Activated CD8-positive, alpha-beta memory T cell treated with anti-CD3 and anti-CD28 coated beads, Interleukin-2, amount 50 U/mL, for 48 hours (primary cell): Measurements from ENCODE around the gene N4BP2.
"Not testable (repeated sequence)": the region's sequence is repeated elsewhere in the genome, so short reads cannot be mapped to it uniquely, and the experiment has no call there.

ENCODE experiments used
- DNase-seq: peaks from one replicate; pipeline ENCODE4 v3.0.0-alpha.2; 2020

Gene N4BP2

DNA sequence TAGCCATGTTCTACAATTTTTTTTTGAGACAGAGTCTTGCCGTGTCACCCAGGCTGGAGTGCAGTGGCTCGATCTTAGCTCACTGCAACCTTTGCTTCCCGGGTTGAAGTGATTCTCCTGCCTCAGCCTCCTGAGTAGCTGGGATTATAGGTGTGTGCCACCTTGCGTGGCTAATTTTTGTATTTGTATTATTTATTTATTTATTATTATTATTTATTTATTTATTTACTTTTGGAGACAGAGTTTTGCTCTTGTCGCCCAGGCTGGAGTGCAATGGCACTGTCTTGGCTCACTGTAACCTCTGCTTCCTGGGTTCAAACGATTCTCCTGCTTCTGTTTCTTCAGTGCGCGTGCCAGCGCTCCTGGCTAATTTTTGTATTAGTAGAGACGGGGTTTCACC lies 36.8 kb downstream of the N4BP2 start:
- not testable (repeated sequence) for DNase-seq

DNA sequence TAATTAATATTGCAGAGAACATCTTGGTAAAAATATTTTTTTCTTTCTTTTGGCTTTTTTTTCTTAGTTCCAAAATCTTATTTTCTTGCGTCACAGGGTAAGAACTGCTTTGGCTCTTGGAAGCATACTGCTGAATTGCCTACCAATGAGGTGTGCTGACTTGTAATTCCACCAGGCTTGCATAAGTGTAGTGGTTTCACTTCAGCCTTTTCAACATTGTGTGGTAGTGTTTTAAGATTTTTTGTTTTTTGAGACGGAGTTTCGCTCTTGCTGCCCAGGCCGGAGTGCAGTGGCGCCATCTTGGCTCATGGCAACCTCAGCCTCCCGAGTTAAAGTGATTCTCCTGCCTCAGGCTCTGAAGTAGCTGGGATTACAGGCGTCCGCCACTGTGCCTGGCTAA lies 42.4 kb downstream of the N4BP2 start:
- DNase-seq, result no peak

DNA sequence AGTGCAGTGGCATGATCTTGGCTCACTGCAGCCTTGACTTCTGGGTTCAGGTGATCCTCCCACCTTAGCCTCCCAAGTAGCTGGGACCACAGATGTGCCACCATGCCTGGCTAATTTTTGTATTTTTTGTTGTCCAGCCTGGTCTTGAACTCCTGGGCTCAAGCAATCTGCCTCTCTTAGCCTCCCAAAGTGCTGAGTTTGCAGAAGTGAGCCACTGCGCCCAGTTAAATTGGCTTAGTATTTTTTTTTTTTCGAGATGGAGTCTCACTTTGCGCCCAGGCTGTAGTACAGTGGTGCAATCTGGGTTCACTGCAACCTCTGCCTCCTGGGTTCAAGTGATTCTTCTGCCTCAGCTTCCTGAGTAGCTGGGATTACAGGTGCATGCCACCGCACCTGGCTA lies 50.5 kb downstream of the N4BP2 start:
- not testable (repeated sequence) for DNase-seq

DNA sequence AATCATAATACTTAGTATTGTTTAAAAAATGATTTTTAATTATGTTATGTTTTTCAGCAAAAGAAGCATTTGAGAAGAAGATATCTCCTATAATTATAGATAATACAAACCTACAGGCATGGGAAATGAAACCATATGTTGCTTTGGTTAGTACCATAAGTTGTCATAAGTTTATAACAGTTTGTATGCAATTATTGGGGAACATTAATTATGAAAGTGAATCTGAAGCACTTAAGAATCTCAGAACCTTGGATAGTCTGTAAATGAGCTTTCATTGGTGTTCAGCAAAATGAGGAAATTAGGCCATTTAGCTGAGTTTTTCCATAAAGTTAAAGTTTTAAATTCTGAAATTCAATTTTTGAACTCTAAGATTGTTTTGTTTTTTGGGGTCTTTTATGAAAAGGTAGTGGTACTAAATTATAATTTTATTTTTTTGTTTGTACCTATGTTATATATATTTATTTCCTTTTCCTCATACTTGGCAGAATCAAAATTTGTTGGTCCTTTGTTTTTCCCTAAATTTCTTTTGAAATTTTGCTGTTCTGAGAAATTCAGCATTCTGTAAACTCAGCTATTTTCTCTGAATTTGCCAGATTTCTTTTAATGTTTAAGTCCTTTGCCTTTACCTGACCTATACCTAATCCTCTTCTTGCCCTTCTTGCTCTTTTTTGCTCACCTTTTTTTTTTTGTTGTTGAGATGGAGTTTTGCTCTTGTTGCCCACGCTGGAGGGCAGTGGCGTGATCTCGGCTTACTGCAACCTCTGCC lies 55.6 kb downstream of the N4BP2 start:
- DNase-seq, result no peak

DNA sequence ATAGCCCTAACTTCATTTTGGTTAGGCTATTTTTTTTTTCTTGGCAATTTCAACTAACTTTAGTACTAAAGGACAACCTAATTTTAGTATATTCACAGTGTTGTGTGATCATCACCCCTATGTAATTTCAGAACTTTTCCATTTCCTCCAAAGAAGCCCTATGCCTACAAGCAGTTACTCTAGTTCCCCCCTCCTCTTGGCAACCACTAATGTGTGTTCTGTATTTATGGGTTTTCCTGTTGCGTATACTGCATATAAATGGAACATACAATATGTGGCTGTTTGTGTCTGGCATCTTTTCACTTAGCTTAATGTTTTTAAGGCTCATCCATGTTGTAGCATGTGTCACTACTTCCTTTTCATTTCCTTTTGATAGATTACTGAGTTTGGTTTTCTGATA lies 57.6 kb downstream of the N4BP2 start:
- DNase-seq, result no peak

DNA sequence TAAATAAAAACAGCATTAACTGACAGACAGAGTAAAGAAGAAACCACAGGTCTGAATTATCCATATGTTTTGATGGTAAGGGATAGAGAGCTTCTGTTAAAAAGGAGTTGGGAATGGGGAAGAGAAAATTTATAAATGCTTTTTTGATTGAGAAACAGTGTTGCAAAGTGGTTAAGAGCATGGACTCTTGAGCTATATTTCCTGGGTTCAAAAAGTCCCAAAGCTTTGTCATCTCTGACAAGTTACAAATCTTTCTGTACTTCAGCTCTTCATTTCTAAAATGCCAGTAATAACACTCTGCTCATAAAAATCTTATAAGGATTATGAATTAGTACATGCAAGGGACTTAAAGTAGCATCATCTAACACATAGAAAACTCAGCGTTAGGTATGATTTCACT lies 62.2 kb downstream of the N4BP2 start:
- DNase-seq, result no peak

DNA sequence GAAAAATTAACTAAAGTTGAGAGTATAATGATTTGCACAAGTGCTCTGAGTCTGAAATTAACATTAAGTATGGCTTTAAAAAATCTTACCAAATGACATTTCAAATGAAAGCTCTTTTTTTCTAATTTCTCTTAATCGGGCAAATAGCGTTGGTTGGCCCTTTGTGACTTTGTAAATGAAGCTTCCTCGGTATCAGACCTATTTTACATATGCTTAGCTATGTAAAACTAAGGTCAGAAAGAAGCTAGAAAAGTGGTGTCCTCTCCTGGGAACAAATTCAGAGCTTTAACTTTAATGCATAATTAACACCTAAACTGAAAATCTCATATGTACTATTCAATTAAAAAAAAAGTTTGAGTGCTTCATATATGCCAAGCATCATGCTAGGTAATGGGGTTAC lies 62.7 kb downstream of the N4BP2 start:
- no peak for DNase-seq

DNA sequence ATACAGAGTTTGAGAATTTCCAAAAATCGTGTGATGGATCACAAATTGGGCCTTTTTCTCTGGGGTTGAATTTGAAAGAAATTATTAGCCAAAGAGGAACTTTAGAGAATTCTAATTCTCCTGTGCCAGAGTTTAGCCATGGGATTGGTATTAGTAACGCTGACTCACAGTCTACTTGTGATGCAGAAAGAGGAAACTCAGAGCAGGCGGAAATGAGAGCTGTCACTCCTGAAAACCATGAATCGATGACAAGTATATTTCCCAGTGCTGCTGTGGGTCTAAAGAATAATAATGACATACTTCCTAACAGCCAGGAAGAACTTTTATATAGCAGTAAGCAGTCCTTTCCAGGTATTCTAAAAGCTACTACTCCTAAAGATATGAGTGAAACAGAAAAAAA lies 64.9 kb downstream of the N4BP2 start:
- DNase-seq, result no peak

DNA sequence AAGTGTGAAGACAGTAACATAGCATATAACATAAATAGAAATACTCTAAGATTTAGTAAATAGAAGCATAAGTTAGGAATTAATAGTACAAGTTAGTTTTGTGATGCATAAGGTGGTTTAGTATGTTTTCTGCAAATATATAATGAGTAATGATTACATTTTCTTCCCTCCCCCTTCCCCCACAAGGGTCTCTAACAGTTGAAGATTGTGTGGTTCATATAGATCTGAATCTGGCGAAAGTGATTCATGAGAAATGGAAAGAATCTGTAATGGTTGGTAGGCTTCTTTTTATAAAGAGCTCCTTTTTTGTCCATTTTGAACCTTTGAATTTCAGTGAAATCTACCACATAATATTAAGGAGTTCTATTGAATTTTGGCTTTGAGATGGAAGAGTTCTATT lies 66.3 kb downstream of the N4BP2 start:
- DNase-seq, result no peak

DNA sequence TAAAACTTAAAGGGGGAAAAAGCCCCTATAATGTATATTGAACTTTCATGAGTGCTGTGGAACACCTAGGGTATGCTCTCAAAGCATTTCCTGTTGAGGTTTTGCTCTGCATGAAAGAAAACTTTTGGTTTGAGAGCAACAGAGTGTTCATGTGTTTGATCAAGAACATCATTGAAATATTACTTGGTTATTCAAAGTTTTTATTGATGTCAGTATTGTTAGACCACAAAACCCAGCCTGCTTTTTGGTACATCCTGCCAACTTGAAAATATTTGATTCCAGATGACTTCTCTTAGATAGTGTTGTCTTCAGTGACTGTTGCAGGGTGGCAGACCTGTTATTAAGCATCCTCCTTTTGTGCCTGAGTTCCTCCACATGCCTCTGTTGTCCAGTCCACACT lies 68.0 kb downstream of the N4BP2 start:
- no peak for DNase-seq

DNA sequence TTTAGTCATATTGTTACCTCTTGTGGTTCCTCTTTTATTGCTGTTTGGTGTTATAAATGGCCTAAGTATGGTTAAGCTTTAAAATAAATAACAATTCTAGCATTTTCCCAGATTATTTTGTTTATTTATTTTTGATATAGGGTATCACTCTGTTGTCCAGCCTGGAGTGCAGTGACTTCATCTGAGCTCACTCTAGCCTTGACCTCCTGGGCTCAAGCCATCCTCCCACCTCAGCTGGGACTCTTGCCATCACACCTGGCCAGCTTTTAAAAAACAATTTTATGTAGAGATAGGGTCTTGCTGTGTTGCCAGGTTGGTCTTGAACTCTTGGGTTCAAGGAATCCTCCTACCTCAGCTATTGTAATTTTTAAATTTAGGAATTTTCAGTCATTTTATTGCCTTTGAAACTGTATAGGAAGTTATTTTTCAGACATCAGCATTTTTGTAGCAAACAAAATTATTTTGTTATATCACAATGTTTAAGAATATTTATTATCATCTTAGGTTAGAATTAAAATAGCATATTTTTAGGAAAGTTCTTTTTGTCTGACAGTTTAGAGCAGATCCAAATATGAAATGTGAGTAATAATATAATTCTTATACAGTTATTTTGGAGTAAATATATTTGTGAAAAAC lies 73.9 kb downstream of the N4BP2 start:
- no peak for DNase-seq

DNA sequence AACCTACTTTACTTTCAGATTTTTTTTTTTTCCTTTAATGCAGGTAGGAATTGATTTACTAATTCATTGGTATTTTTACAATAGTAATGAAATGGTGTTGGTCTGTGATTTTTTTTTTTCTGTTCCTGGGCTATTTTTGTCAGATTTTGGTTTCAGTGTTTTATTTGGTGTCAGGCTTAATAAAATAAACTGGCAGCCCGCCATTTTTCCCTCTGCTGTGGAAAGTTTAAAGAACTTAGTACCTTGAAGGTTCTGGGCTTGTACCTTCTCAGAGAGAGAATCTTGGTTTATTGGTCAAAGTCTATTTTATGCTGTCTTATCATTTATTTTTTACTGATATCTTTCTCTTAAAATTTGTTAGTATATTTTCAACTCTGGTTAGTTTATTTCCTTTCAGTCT lies 76.2 kb downstream of the N4BP2 start:
- DNase-seq, result no peak

DNA sequence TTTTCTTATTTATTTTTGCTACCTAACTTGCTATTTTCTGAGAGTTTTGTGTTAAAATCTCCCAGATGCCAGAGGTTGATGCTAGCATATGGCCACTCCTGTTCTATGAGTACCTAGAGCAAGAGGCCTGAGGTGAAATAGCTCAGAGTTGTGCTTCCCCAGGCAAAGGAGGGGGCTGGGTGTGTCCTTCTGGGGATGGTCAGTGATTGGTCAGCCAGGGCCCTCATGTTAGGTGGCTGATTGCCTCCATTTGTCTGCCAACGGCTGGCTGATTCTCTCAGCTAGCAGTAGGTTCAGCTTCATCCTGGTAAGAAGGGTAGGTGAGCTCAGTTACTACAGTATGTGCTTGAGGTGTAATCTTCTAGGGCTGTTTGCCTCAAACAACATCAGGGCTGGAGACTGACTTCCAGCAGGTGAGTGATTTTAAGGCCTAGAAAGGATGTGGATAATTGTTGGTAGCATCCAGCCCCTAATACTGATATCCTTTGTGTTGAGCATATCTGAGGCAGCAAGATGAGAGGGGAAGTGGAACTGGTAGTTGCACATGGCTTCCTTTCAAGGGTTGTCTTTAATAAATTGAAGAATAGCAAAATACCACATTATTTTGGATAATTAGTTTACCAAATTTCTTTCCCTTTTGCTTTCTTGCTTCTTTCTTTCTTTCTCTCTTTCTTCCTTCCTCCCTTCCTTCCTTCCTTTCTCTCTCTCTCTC lies 77.7 kb downstream of the N4BP2 start:
- DNase-seq, result no peak

DNA sequence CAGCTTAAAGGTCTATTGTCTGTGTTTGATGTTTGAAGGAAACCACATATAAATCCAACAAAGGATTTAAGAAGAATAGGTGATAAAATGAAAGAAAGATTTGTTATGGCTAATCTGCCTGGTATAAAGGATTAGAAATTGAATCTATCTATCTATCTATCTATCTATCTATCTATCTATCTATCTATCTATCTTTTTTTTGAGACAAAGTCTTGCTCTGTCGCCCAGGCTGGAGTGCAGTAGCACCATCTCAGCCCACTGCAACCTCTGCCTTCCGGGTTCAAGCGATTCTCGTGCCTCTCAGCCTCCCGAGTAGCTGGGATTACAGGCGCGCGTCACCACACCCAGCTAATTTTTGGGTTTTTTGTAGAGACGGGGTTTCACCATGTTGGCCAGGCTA lies 79.6 kb downstream of the N4BP2 start:
- DNase-seq, result not testable (repeated sequence)

DNA sequence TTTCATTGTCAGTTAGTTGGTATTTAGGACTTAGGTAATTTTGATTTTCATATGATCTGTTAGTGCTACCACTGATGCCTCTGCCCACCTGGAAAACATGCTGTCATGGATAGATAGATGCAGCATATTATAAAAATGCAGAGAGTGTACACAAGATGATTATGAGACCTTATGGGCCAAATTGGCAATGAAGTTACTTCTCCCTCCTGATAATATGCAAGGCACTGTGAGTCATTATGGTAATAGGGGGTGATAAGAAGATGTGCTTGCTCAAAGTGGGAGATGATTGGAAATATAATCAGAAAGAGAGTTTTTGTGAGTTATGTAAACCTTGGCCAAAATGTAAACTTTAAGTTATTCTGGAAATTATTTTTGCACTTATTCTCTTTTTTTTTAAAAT lies 83.5 kb downstream of the N4BP2 start:
- DNase-seq, result no peak

DNA sequence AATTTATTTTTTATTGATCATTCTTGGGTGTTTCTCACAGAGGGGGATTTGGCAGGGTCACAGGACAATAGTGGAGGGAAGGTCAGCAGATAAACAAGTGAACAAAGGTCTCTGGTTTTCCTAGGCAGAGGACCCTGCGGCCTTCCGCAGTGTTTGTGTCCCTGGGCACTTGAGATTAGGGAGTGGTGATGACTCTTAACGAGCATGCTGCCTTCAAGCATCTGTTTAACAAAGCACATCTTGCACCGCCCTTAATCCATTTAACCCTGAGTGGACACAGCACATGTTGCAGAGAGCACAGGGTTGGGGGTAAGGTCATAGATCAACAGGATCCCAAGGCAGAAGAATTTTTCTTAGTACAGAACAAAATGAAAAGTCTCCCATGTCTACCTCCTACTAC lies 83.9 kb downstream of the N4BP2 start:
- DNase-seq, result not testable (repeated sequence)

DNA sequence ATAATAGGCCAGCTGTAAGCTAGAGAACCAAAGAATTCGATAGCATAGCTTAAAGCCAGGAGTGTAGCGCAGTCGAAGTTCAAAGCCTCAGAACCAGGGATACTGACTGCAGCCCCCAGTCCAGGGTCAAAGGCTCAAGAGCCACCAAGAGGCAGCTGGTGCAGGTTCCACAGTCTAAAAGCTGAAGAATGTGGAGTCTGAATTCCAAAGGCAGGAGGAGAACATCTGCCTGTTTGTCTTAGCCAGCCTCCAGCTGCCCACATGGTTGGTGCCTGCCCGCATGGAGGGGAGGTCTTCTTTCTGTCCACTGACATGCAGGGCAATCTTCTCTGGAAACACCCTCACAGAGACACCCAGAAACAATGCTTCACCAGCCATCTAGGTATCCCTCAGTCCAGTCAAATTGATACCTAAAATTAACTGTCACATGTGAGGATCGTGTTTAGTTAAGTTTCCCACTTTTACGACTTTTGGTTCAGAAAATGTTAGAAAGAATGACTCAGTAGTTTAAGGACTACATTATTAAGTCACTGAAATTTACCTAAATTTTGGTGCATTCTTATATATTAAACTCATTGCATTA lies 87.4 kb downstream of the N4BP2 start:
- no peak for DNase-seq

DNA sequence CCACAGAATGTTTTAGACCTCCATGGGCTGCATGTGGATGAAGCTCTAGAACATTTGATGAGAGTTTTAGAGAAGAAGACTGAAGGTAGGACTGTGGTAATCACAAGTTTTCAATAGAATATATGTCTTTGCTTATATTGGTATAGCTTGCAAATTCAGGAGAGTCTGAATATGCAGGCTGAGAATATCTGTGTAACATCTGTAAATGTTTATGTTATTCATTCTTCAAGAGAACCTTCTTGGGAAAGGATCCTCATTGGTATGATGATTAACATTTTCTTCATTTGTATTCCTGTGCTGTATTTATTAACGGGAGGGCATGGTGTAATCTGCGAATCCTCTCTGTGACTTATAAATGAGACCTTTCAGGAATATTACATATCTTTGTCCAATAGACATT lies 88.1 kb downstream of the N4BP2 start:
- DNase-seq, result no peak

DNA sequence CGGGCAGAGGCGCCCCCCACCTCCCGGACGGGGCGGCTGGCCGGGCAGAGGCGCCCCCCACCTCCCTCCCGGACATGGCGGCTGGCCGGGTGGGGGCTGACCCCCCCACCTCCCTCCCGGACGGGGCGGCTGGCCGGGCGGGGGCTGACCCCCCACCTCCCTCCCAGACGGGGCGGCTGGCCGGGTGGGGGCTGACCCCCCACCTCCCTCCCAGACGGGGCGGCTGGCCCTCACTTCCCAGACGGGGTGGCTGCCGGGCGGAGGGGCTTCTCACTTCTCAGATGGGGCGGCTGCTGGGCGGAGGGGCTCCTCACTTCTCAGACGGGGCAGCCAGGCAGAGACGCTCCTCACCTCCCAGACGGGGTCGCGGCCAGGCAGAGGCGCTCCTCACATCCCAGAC lies 90.8 kb downstream of the N4BP2 start:
- DNase-seq, result not testable (repeated sequence)

DNA sequence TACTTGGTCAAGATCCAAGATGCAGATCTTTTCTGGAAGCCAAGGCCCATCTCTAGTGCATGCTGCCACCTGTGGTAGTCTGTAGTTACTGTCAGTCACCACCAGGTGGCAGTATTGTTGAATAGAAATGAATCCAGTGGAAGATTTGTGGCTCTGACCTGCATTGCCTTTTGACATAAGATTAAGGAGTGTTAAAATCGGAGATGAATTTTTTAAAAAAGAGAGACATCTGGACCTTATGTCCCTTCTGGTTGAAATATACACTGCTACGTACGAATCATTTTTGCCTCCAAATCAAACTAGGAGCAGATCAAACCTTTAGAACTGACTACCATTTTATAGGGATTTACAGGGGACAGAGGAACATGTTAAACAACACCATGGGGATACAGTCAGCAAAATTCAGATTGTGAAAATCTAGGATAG lies 93.3 kb downstream of the N4BP2 start:
- DNase-seq, result peak; percentile 63

DNA sequence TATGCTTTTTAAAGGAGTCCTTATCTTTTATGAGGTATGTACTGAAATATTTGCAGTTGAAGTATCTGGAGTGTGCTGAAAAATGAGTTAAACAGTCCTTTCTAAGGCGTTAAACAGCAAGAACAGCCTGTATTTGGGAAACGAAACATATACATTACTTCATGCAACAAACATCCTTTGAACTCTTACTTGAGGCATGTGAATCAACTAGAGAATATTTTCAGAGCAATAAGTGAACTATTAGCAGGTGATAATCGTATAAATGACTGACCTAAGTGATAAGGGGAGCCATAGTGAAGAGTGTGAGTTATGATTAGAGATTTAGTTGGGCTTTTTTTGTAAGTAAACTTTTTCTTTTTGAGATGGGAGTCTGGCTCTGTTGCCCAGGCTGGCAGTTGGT lies 94.3 kb downstream of the N4BP2 start:
- no peak for DNase-seq

DNA sequence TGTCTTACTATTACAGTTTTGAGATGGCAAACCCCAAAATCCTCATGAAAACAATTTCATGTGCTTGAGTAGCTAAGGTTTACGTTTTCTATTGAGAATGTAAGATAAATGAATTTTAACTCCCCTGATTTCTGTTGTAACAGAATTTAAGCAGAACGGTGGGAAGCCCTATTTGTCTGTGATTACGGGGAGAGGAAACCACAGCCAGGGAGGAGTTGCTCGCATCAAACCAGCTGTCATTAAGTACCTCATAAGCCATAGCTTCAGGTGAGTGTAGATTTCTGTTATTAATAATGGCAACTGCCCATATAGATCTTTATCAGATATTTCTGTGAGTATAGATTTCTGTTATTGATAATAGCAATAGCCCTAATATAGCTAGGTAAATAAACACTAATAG lies 96.0 kb downstream of the N4BP2 start:
- no peak for DNase-seq

DNA sequence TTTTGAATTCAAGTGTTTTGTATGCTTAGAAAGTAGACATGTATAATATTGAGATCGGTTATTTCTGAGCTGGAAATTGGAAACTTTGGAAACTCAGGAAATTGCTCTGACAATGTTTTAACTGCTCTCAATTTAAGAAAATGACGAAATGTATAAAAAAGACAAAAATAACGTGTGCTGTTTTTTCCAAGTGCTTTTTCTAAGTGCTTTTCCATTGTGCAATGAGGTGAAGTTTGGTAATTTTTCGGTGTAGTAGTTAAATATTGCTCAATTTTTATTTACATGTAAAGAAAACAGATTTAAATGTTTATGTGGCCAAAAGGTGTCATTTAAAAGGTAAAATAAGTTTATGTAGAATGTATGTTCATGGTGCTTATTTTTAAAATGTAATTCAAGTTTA lies 100.8 kb downstream of the N4BP2 start:
- no peak for DNase-seq

DNA sequence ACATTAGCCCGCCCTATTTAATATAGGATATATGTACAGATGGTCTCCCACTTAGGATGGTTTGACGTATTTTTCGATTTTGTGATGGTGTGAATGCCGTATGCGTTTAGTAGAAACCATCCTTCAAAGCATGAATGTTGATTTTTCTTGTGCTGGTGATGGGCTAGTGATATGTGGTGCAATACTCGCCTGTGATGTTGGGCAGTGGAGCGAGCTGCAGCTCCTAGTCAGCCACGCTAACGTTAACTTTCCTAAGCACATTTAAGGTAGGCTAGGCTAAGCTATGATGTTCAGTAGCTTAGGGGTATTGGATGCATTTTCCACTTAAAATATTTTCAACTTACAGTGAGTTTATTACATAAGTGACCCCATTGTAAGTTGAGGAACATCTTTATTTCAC lies 103.6 kb downstream of the N4BP2 start:
- no peak for DNase-seq
